IMR-90 (cell line): ENCODE results near the gene HS3ST6. TPM values are rescaled to one million over a fixed set of nuclear protein-coding genes. Genes with fewer than 3 reads are reported as not detected.

Experiments
- ATAC-seq: fragments of 200-7000 bp; cut with Tn5 transposase; 2 replicates; pipeline ENCODE4 v1.9.1; 2020; ENCODE audit warnings: low read depth, mild to moderate bottlenecking, moderate library complexity
- BruUV-seq: library from RNA; stranded (reverse); fragments of 400-500 nt; replicated peaks from 2 replicates; lab custom pipeline; 2021; lab: Mats Ljungman, UMichigan
- CTCF ChIA-PET: fragments of 300-600 bp; formaldehyde crosslinking; extraction: SDS; loops from one replicate; lab custom pipeline; 2021; ENCODE audit warnings: antibody characterized with exemption; lab: Yijun Ruan, JAX
- POLR2A ChIA-PET: fragments of 300-600 bp; sonication (Branson Sonifier 250); formaldehyde crosslinking; loops from one replicate; lab custom pipeline; 2022; ENCODE audit warnings: antibody characterized with exemption; ENCODE audit not compliant: unreplicated experiment; lab: Charles Lee
- DNase-seq: peaks from one replicate; pipeline ENCODE4 v3.0.0; 2013
- H2AFZ ChIP-seq: replicated peaks from 2 replicates; pipeline ENCODE3; 2013; ENCODE audit warnings: low read length, mild to moderate bottlenecking; ENCODE audit not compliant: poor library complexity
- H2AK5ac ChIP-seq: 2 replicates; pipeline ENCODE4 v1.6.1; 2013; ENCODE audit warnings: low read depth, low read length, inconsistent platforms
- H2AK9ac ChIP-seq: replicated peaks from 2 replicates; pipeline ENCODE3; 2013; ENCODE audit warnings: mild to moderate bottlenecking, low read depth, low read length, moderate library complexity; ENCODE audit not compliant: poor library complexity
- H2BK120ac ChIP-seq: 2 replicates; pipeline ENCODE4 v1.6.1; 2013; ENCODE audit warnings: low read depth, low read length, inconsistent platforms
- H2BK15ac ChIP-seq: 3 replicates; pipeline ENCODE4 v1.6.1; 2013; ENCODE audit warnings: low read depth, low read length, inconsistent platforms
- H2BK20ac ChIP-seq: 2 replicates; pipeline ENCODE4 v1.6.1; 2013; ENCODE audit warnings: low read depth, mild to moderate bottlenecking, inconsistent platforms, low read length, moderate library complexity
- H2BK5ac ChIP-seq: 2 replicates; pipeline ENCODE4 v1.6.1; 2013; ENCODE audit warnings: mild to moderate bottlenecking, low read depth, low read length, inconsistent platforms; ENCODE audit not compliant: poor library complexity, severe bottlenecking
- H3K14ac ChIP-seq: replicated peaks from 2 replicates; pipeline ENCODE4 v1.6.1; 2013; ENCODE audit warnings: low read depth, low read length, inconsistent platforms
- H3K18ac ChIP-seq: 2 replicates; pipeline ENCODE4 v1.6.1; 2013; ENCODE audit warnings: low read depth, low read length, control low read depth
- H3K23ac ChIP-seq: 2 replicates; pipeline ENCODE4 v1.6.1; 2013; ENCODE audit warnings: low read depth, low read length, inconsistent platforms
- H3K27ac ChIP-seq: 2 replicates; pipeline ENCODE4 v1.5.1; 2013; ENCODE audit warnings: mild to moderate bottlenecking, control low read depth, low read length; ENCODE audit not compliant: insufficient read depth
- H3K27me3 ChIP-seq: 2 replicates; pipeline ENCODE4 v1.6.1; 2013; ENCODE audit warnings: low read length; ENCODE audit not compliant: control insufficient read depth, insufficient read depth
- H3K36me3 ChIP-seq: 2 replicates; pipeline ENCODE4 v1.6.1; 2013; ENCODE audit warnings: low read length, mixed read lengths; ENCODE audit not compliant: control insufficient read depth, insufficient read depth
- H3K4ac ChIP-seq: 2 replicates; pipeline ENCODE4 v1.6.1; 2013; ENCODE audit warnings: low read depth, low read length, inconsistent platforms
- H3K4me1 ChIP-seq: 2 replicates; pipeline ENCODE4 v1.6.1; 2013; ENCODE audit warnings: low read length, mixed read lengths; ENCODE audit not compliant: control insufficient read depth, insufficient read depth
- H3K4me2 ChIP-seq: 2 replicates; pipeline ENCODE4 v1.6.1; 2013; ENCODE audit warnings: low read depth, mild to moderate bottlenecking, control low read depth, low read length, moderate library complexity
- H3K4me3 ChIP-seq: 2 replicates; pipeline ENCODE4 v1.5.1; 2013; ENCODE audit warnings: low read depth, mild to moderate bottlenecking, control low read depth, low read length, moderate library complexity; ENCODE audit not compliant: insufficient read depth
- H3K56ac ChIP-seq: 2 replicates; pipeline ENCODE4 v1.6.1; 2013; ENCODE audit warnings: low read length, inconsistent platforms; ENCODE audit not compliant: insufficient read depth; ENCODE audit errors: extremely low read depth
- H3K79me1 ChIP-seq, 2 experiments: 2 replicates each; pipeline ENCODE4 v1.6.1; 2013; ENCODE audit warnings: low read length in 2 of 2, inconsistent platforms in 1 of 2, low read depth in 1 of 2
- H3K9ac ChIP-seq: 2 replicates; pipeline ENCODE4 v1.6.1; 2013; ENCODE audit warnings: low read depth, low read length, control low read depth
- H3K9me1 ChIP-seq: 2 replicates; pipeline ENCODE4 v1.6.1; 2013; ENCODE audit warnings: low read length, inconsistent platforms; ENCODE audit not compliant: insufficient read depth
- H3K9me3 ChIP-seq: 2 replicates; pipeline ENCODE4 v1.6.1; 2013; ENCODE audit warnings: low read length; ENCODE audit not compliant: control insufficient read depth, insufficient read depth
- H4K20me1 ChIP-seq: 2 replicates; pipeline ENCODE4 v1.6.1; 2013; ENCODE audit warnings: low read length, inconsistent platforms; ENCODE audit not compliant: insufficient read depth
- H4K5ac ChIP-seq: 2 replicates; pipeline ENCODE4 v1.6.1; 2013; ENCODE audit warnings: mild to moderate bottlenecking, low read depth, low read length, control low read depth
- H4K8ac ChIP-seq, 2 experiments: 2 replicates each; pipeline ENCODE4 v1.6.1; 2013; ENCODE audit warnings: low read depth in 2 of 2, low read length in 2 of 2, control low read depth in 1 of 2, inconsistent platforms in 1 of 2
- H4K91ac ChIP-seq: 2 replicates; pipeline ENCODE4 v1.6.1; 2013; ENCODE audit warnings: low read depth, low read length, inconsistent platforms; ENCODE audit not compliant: insufficient read depth
- BHLHE40 ChIP-seq: fragments of 150-350 bp; IDR thresholded peaks from 2 replicates; pipeline ENCODE4 v1.6.1; 2016; ENCODE audit warnings: mild to moderate bottlenecking, low read depth, low read length
- CEBPB ChIP-seq: IDR thresholded peaks from 2 replicates; pipeline ENCODE4 v1.6.1; 2012; ENCODE audit warnings: low read depth, low read length, improper control_type of control experiment
- ELK1 ChIP-seq: fragments of 150-350 bp; IDR thresholded peaks from 2 replicates; pipeline ENCODE4 v1.6.1; 2016; ENCODE audit warnings: low read depth, mild to moderate bottlenecking, low read length, moderate library complexity, borderline replicate concordance
- FOS ChIP-seq: fragments of 150-350 bp; IDR thresholded peaks from 2 replicates; pipeline ENCODE4 v1.6.1; 2016; ENCODE audit warnings: low read depth, low read length
- MAFK ChIP-seq: IDR thresholded peaks from 2 replicates; pipeline ENCODE4 v1.6.1; 2012; ENCODE audit warnings: low read depth, low read length, improper control_type of control experiment
- MAZ ChIP-seq: IDR thresholded peaks from 2 replicates; pipeline ENCODE4 v1.6.1; 2012; ENCODE audit warnings: low read depth, mild to moderate bottlenecking, low read length, improper control_type of control experiment, moderate library complexity, borderline replicate concordance
- POLR2A ChIP-seq: IDR thresholded peaks from 2 replicates; pipeline ENCODE4 v1.6.1; 2012; ENCODE audit warnings: mild to moderate bottlenecking, low read depth, low read length
- RAD21 ChIP-seq: IDR thresholded peaks from 2 replicates; pipeline ENCODE4 v1.6.1; 2012; ENCODE audit warnings: low read length, improper control_type of control experiment
- RFX5 ChIP-seq: IDR thresholded peaks from 2 replicates; pipeline ENCODE4 v1.8.0; 2012; ENCODE audit warnings: low read depth, mild to moderate bottlenecking, low read length, moderate library complexity
- SMC3 ChIP-seq: fragments of 150-350 bp; IDR thresholded peaks from 2 replicates; pipeline ENCODE4 v1.6.1; 2016; ENCODE audit warnings: low read depth, mild to moderate bottlenecking, antibody characterized with exemption, low read length, moderate library complexity
- WGBS, 2 experiments: methylation state at CpG; one replicate each; pipeline versions ENCODE4 v1.1.5 to v1.1.7; 2013; ENCODE audit warnings: missing lambda C conversion rate in 2 of 2; ENCODE audit not compliant: insufficient read length in 1 of 2; ENCODE audit errors: extremely low coverage in 2 of 2; 5-methylcytosine and 5-hydroxymethylcytosine counted together
- dilution Hi-C: fragments of 300-500 bp; cut with HindIII; formaldehyde crosslinking; loops from one replicate; pipeline ENCODE4 v1.14.3; 2018; ENCODE audit warnings: low sequenced_read_pairs; ENCODE audit not compliant: unreplicated experiment
- in situ Hi-C: fragments of 300-500 bp; cut with MboI; formaldehyde crosslinking; loops from 3 replicates; pipeline ENCODE4 v1.14.3; 2019; ENCODE audit warnings: low sequenced_read_pairs, inconsistent platforms, mixed read lengths
- intact Hi-C: fragments of 100-400 bp; cut with micrococcal nuclease; formaldehyde crosslinking; loops from 2 replicates; pipeline ENCODE4 v1.10.0; 2022
- polyA plus RNA-seq, 3 experiments: library from polyadenylated mRNA; depleted of rRNA; stranded (reverse); fragments of >200 nt; gene quantifications; 2 replicates each; pipeline ENCODE4 v1.2.3, GENCODE V29; 2012; ENCODE audit warnings: low replicate concordance in 1 of 3
- total RNA-seq: library from RNA; depleted of rRNA; stranded (reverse); fragments of >200 nt; gene quantifications from 2 replicates; pipeline ENCODE4 v1.2.3, GENCODE V29; 2012
- TF ChIP-seq, protein P1 (sequence below): fragments of 150-350 bp; IDR thresholded peaks from 2 replicates; pipeline ENCODE4 v1.6.1; 2017; ENCODE audit warnings: mild to moderate bottlenecking, antibody characterized with exemption, low read length, low read depth

The HS3ST6 gene
- total and polyA plus RNA-seq, 2 of the 4 experiments (the other 2 are of a cell fraction) = not detected

DNA sequence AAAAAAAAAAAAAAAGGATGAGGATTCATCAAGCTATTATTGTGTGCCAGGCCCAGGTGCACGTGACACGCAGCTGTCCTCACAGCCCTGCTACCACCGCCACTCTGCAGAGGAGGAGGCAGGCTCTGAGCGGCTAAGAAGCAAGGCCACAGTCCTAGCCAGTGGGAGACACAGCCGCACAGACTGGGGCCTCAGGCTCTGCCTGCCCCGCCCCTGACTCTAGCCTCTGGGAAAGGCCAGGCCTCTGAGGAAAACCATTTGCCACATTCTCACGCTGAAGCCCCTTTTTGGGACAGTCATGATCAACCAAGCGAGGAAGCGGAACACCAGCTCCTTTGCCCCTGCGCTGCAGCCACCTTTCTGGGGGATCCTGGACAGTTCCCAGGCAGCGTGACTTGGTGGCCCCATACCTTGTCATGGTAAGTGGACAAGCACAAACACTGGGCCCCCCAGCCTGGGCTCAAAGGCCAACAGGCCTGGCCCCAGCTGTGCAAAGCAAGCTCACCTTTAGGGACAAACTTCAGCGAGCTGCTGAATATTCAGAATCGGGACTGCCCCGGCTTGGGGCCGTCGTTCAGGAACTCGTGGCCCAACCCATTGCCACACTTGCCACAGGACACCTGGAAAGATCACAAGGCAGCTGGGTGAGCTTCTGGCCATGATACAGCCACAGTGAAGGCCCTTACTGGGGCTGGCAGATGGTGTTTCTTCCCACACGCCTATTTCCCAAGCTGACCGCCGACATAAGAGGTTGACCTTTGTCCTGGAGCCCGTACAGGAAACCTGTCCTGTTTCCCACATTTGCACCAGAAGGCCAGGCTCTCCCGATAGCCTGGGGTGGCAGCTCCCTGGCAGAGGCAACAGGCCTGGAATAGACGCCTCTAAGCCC is 22.3 kb upstream of the HS3ST6 start:
- ATAC-seq = no peak
- no peak overlapping the region for H3K14ac ChIP-seq
- dilution Hi-C loops (no loop called here), intact Hi-C loops (no loop called here), in situ Hi-C loops (no loop called here)
- H4K5ac ChIP-seq = no peak overlapping the region
- CTCF ChIA-PET = no interaction called here
- no peak overlapping the region for H3K4ac ChIP-seq
- BruUV-seq = no TSS peak
- H3K56ac ChIP-seq = no peak overlapping the region
- no peak overlapping the region for H2BK20ac ChIP-seq
- peaks cover 9 to 13% of the 10 kb centered on the region in 2 experiments; a peak in 3 of 4 replicates for H3K79me1 ChIP-seq
- no peak overlapping the region for H4K8ac ChIP-seq
- H3K9me3 ChIP-seq = no peaks in the 10 kb centered on the region
- WGBS, 2 experiments = 97% methylated on average over 20 of the region's 23 CpGs; no CpG with 5 or more reads in 1 of the 2 experiments
- H3K9me1 ChIP-seq = no peaks in the 10 kb centered on the region
- H4K20me1 ChIP-seq = no peaks in the 10 kb centered on the region
- peaks cover 23% of the 10 kb centered on the region for H3K36me3 ChIP-seq
- no peak overlapping the region for H3K9ac ChIP-seq
- H2BK120ac ChIP-seq = no peak overlapping the region
- no peak overlapping the region for H3K4me3 ChIP-seq
- H3K4me2 ChIP-seq = no peak overlapping the region
- no peak overlapping the region for H3K23ac ChIP-seq
- peaks cover 5% of the 10 kb centered on the region; the same call in 1 of the 2 replicates for H3K4me1 ChIP-seq
- H2BK5ac ChIP-seq = no peak overlapping the region
- peak overlapping the region; percentile 69 for H2AK9ac ChIP-seq
- H2BK15ac ChIP-seq = no peak overlapping the region
- no peak overlapping the region for H2AK5ac ChIP-seq
- no peak overlapping the region for H3K27ac ChIP-seq
- no peak overlapping the region for H3K18ac ChIP-seq
- no peaks in the 10 kb centered on the region for H3K27me3 ChIP-seq
- POLR2A ChIA-PET = no interaction called here
- no peak for DNase-seq
- TF ChIP-seq ELK1 = no peak
- TF ChIP-seq MAFK = no peak
- no peak for TF ChIP-seq FOS
- no peak for TF ChIP-seq POLR2A
- no peak for TF ChIP-seq MAZ
- no peak for TF ChIP-seq CEBPB
- TF ChIP-seq, protein P1, sequence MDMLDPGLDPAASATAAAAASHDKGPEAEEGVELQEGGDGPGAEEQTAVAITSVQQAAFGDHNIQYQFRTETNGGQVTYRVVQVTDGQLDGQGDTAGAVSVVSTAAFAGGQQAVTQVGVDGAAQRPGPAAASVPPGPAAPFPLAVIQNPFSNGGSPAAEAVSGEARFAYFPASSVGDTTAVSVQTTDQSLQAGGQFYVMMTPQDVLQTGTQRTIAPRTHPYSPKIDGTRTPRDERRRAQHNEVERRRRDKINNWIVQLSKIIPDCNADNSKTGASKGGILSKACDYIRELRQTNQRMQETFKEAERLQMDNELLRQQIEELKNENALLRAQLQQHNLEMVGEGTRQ = no peak
- no peak for TF ChIP-seq BHLHE40
- no peak for TF ChIP-seq RAD21
- no peak for TF ChIP-seq SMC3
- no peak for TF ChIP-seq RFX5
- H2AFZ ChIP-seq = no peak overlapping the region
- H4K91ac ChIP-seq = no peak overlapping the region
